AG04449 (cell line): ENCODE measurements around the gene SPINT3.

Experiments used
- CTCF ChIA-PET: fragments of 350-600 bp; formaldehyde crosslinking; extraction: SDS; loops from one replicate; lab custom pipeline; 2021; ENCODE audit warnings: antibody characterized with exemption; lab: Yijun Ruan, JAX
- POLR2A ChIA-PET: fragments of 400-600, 350-600 bp; formaldehyde crosslinking; extraction: SDS; loops from one replicate; lab custom pipeline; 2020; ENCODE audit warnings: antibody characterized with exemption, inconsistent platforms; lab: Yijun Ruan, JAX
- DNase-seq: peaks from one replicate; pipeline ENCODE4 v3.0.0-alpha.2; 2010; ENCODE audit warnings: low read depth, low spot score
- H3K4me3 ChIP-seq: 2 replicates; pipeline ENCODE4 v1.5.1; 2011; ENCODE audit warnings: low read depth, mild to moderate bottlenecking, control low read depth, low read length
- CTCF ChIP-seq: IDR thresholded peaks from one replicate; pipeline ENCODE4 v1.5.1; 2011; ENCODE audit warnings: mild to moderate bottlenecking, moderate library complexity, low read length, control low read depth, inconsistent platforms; ENCODE audit not compliant: insufficient read depth; ENCODE audit errors: missing control alignments

Gene SPINT3

GRCh38 chr20:45515147-45515913 is at the start of gene SPINT3:
Gene SPINT3, minus strand, starts transcription at chr20:45515622. Its CDS starts 14 bp downstream, at chr20:45515608.
- no peak for TF ChIP-seq CTCF
- no peak for DNase-seq
- CTCF ChIA-PET, result interaction anchor here (2.3 kb wide), 1 partner anchor 256 kb away, joined by 7 read pairs; no protein-coding TSS in a partner anchor
- no peak within 1 kb of the TSS for H3K4me3 ChIP-seq
- POLR2A ChIA-PET, result no interaction called here

GRCh38 chr20:45564760-45565276 is 49.4 kb upstream of the SPINT3 start:
- TF ChIP-seq CTCF, result no peak
- no peak overlapping the region for H3K4me3 ChIP-seq
- ChIA-PET CTCF (no interaction called here), POLR2A (no interaction called here)
- DNase-seq, result no peak

GRCh38 chr20:45555198-45555597 is 39.8 kb upstream of the SPINT3 start:
- CTCF ChIA-PET, result interaction anchor here (1.1 kb wide), 1 partner anchor 215 kb away, joined by 5 read pairs; no protein-coding TSS in a partner anchor
- no peak overlapping the region for H3K4me3 ChIP-seq
- TF ChIP-seq CTCF, result no peak
- POLR2A ChIA-PET, result no interaction called here
- DNase-seq, result no peak

GRCh38 chr20:45552456-45552855 is 37.0 kb upstream of the SPINT3 start:
- TF ChIP-seq CTCF, result no peak

GRCh38 chr20:45550765-45551164 is 35.3 kb upstream of the SPINT3 start:
- no peak overlapping the region for H3K4me3 ChIP-seq
- ChIA-PET CTCF (interaction anchor here (3.8 kb wide), 1 partner anchor 220 kb away, joined by 20 read pairs; no protein-coding TSS in a partner anchor), POLR2A (no interaction called here)
- DNase-seq, result no peak
- TF ChIP-seq CTCF, result no peak

More at GRCh38 chr20:45552456-45552855, 37.0 kb upstream of the SPINT3 start:
- CTCF ChIA-PET, result interaction anchor here (2.0 to 3.8 kb wide), 2 partner anchors 218 kb away, joined by 8 to 20 read pairs; no protein-coding TSS in a partner anchor
- POLR2A ChIA-PET, result no interaction called here
- DNase-seq, result no peak
- no peak overlapping the region for H3K4me3 ChIP-seq

- ChIA-PET POLR2A (no interaction called here), CTCF (interaction anchor here (2.4 kb wide), 1 partner anchor 223 kb away, joined by 37 read pairs; no protein-coding TSS in a partner anchor)
- no peak overlapping the region for H3K4me3 ChIP-seq
- no peak for DNase-seq
- TF ChIP-seq CTCF, result no peak
Observed at GRCh38 chr20:45548410-45548809, 33.0 kb upstream of the SPINT3 start.
